GM12878 (cell line): ENCODE measurements around the gene GLS. TPM values are rescaled to one million over a fixed set of nuclear protein-coding genes. Genes with fewer than 3 reads are reported as not detected.

Experiments
- ATAC-seq: fragments of 200-7000 bp; cut with Tn5 transposase; 3 replicates; pipeline ENCODE4 v1.9.1; 2020; ENCODE audit warnings: mild to moderate bottlenecking, moderate library complexity
- BruUV-seq: library from RNA; stranded (reverse); fragments of 400-500 nt; replicated peaks from 2 replicates; lab custom pipeline; 2021; lab: Mats Ljungman, UMichigan
- CTCF ChIA-PET: fragments of 300-600 bp; sonication (Branson Sonifier 250); formaldehyde crosslinking; extraction: SDS; loops from one replicate; lab custom pipeline; 2021; ENCODE audit warnings: inconsistent platforms; lab: Yijun Ruan, JAX
- POLR2A ChIA-PET: fragments of 350-600 bp; formaldehyde crosslinking; extraction: SDS; loops from one replicate; lab custom pipeline; 2021; ENCODE audit warnings: inconsistent platforms; lab: Charles Lee
- RAD21 ChIA-PET: fragments of 300-600 bp; sonication (Branson Sonifier 250); formaldehyde crosslinking; loops from one replicate; lab custom pipeline; 2023; ENCODE audit warnings: antibody characterized with exemption; ENCODE audit not compliant: unreplicated experiment; lab: Charles Lee
- SMC1A ChIA-PET: fragments of 300-600 bp; sonication (Branson Sonifier 250); formaldehyde crosslinking; loops from one replicate; lab custom pipeline; 2023; ENCODE audit not compliant: unreplicated experiment, uncharacterized antibody; lab: Charles Lee
- DNase-seq: peaks from one replicate; pipeline ENCODE4 v3.0.0-alpha.2; 2011; ENCODE audit warnings: low read depth, low spot score
- FAIRE-seq: peaks from 3 replicates; lab custom pipeline; 2011; peaks lifted over from hg19 to GRCh38; lab: Jason Lieb, UNC
- H2AFZ ChIP-seq: 2 replicates; pipeline ENCODE4 v1.6.0; 2011; ENCODE audit warnings: low read depth, low read length, control low read depth; ENCODE audit not compliant: control insufficient read depth
- H3K27ac ChIP-seq: 2 replicates; pipeline ENCODE4 v1.5.1; 2011; ENCODE audit warnings: control low read depth; ENCODE audit not compliant: control insufficient read depth, insufficient read depth
- H3K27me3 ChIP-seq, 2 experiments: replicated peaks in 1 of 2; 2 replicates each; pipeline versions ENCODE4 v1.6.0 to v1.6.1; 2011; ENCODE audit warnings: low read length in 1 of 2; ENCODE audit not compliant: control insufficient read depth in 2 of 2, insufficient read depth in 2 of 2
- H3K36me3 ChIP-seq, 2 experiments: 2 replicates each; pipeline ENCODE4 v1.5.1; 2011; ENCODE audit warnings: low read length in 1 of 2; ENCODE audit not compliant: control insufficient read depth in 2 of 2, insufficient read depth in 2 of 2
- H3K4me1 ChIP-seq: 2 replicates; pipeline ENCODE4 v1.6.1; 2011; ENCODE audit warnings: mild to moderate bottlenecking, low read length, moderate library complexity, mixed read lengths; ENCODE audit not compliant: control insufficient read depth, insufficient read depth
- H3K4me2 ChIP-seq: 2 replicates; pipeline ENCODE4 v1.6.0; 2011; ENCODE audit warnings: control low read depth; ENCODE audit not compliant: control insufficient read depth, insufficient read depth
- H3K4me3 ChIP-seq: fragments of 200-600 bp; sonication (generic); 2 replicates; pipeline ENCODE4 v1.5.1; 2016
- H3K79me2 ChIP-seq: 2 replicates; pipeline ENCODE4 v1.6.0; 2011; ENCODE audit warnings: low read length; ENCODE audit not compliant: control insufficient read depth, insufficient read depth
- H3K9ac ChIP-seq: 2 replicates; pipeline ENCODE4 v1.8.0; 2011; ENCODE audit warnings: low read length, control low read depth, mixed read lengths; ENCODE audit not compliant: control insufficient read depth, insufficient read depth
- H3K9me3 ChIP-seq: replicated peaks from 3 replicates; pipeline ENCODE4 v1.5.1; 2011; ENCODE audit warnings: mild to moderate bottlenecking, low read length; ENCODE audit not compliant: control insufficient read depth, insufficient read depth
- H4K20me1 ChIP-seq: 2 replicates; pipeline ENCODE4 v1.6.0; 2011; ENCODE audit not compliant: control insufficient read depth, insufficient read depth
- ATF7 ChIP-seq: fragments of 450-650 bp; IDR thresholded peaks from 2 replicates; pipeline ENCODE4 v1.6.1; 2016; ENCODE audit warnings: low read depth, mild to moderate bottlenecking
- JUNB ChIP-seq: IDR thresholded peaks from 2 replicates; pipeline ENCODE4 v1.6.1; 2016; ENCODE audit warnings: antibody characterized with exemption, mild to moderate bottlenecking
- MYC ChIP-seq: IDR thresholded peaks from 2 replicates; pipeline ENCODE4 v1.6.1; 2011; ENCODE audit warnings: mild to moderate bottlenecking, low read length, moderate library complexity, inconsistent platforms; ENCODE audit not compliant: insufficient read depth, insufficient replicate concordance, insufficient read length, severe bottlenecking
- NFYA ChIP-seq: IDR thresholded peaks from 2 replicates; pipeline ENCODE4 v1.6.1; 2011; ENCODE audit warnings: low read depth, mild to moderate bottlenecking, low read length, improper control_type of control experiment, borderline replicate concordance
- RBBP5 ChIP-seq: fragments of 200-600 bp; sonication (generic); conservative IDR thresholded peaks from 2 replicates; pipeline ENCODE4 v1.6.1; 2016
- RUNX3 ChIP-seq: IDR thresholded peaks from 2 replicates; pipeline ENCODE4 v1.6.1; 2012; ENCODE audit warnings: low read length, inconsistent platforms
- SP1 ChIP-seq: IDR thresholded peaks from one replicate; pipeline ENCODE4 v1.6.1; 2011; ENCODE audit warnings: low read depth, low read length
- TARDBP ChIP-seq: IDR thresholded peaks from 2 replicates; pipeline ENCODE4 v1.6.1; 2016; ENCODE audit warnings: borderline replicate concordance
- WGBS: methylation state at CpG from one replicate; pipeline ENCODE4 v1.1.6; 2016; ENCODE audit warnings: low lambda C conversion rate; ENCODE audit not compliant: insufficient replicate concordance, insufficient coverage; ENCODE audit errors: missing lambda C conversion rate; 5-methylcytosine and 5-hydroxymethylcytosine counted together
- in situ Hi-C: fragments of 300-500 bp; cut with MboI; formaldehyde crosslinking; loops from 9 replicates; pipeline ENCODE4 v1.14.3; 2018; ENCODE audit warnings: mixed read lengths
- intact Hi-C: fragments of 100-400 bp; cut with micrococcal nuclease; formaldehyde crosslinking; loops from one replicate; pipeline ENCODE4 v1.14.2; 2022; ENCODE audit not compliant: unreplicated experiment
- polyA plus RNA-seq, 11 experiments: library from polyadenylated mRNA; depleted of rRNA in 4 of 11; unstranded in 6 of 11; stranded (reverse) in 5 of 11; fragments of >200 nt; fragmentation: Nextera tagmentation in 4 of 11; fragmentation: Illumina TruSeq in 1 of 11; extraction: Ambion mirVana in 4 of 11; extraction: Trizol in 1 of 11; gene quantifications; 1 replicate in 1 of 11; 2 replicates in 10 of 11; pipeline versions ENCODE4 v1.2.1 to v1.2.3, GENCODE V29; 2011 to 2016; ENCODE audit warnings: inconsistent platforms in 2 of 11, missing spikeins in 2 of 11, low read depth in 1 of 11
- total RNA-seq, 4 experiments: library from RNA; depleted of rRNA in 3 of 4; stranded (reverse); fragments of >200 nt in 3 of 4; fragmentation: Illumina TruSeq in 1 of 4; extraction: Trizol in 1 of 4; gene quantifications; 2 replicates each; pipeline versions ENCODE4 v1.2.1 to v1.2.3, GENCODE V29; 2013 to 2021
- TF ChIP-seq, protein P1 (sequence below), 3 experiments: IDR thresholded peaks in 2 of 3; conservative IDR thresholded peaks in 1 of 3; 2 replicates each; pipeline ENCODE4 v1.5.1; 2011; ENCODE audit warnings: low read depth in 3 of 3, low read length in 3 of 3, mild to moderate bottlenecking in 3 of 3, control low read depth in 2 of 3, moderate library complexity in 2 of 3, inconsistent platforms in 1 of 3, mixed read lengths in 1 of 3; ENCODE audit not compliant: control insufficient read depth in 2 of 3, insufficient read depth in 1 of 3; ENCODE audit errors: extremely low read depth in 1 of 3
- TF ChIP-seq, protein P2 (sequence below): IDR thresholded peaks from 2 replicates; pipeline ENCODE4 v1.6.1; 2012; ENCODE audit warnings: low read length, inconsistent platforms
- TF ChIP-seq, protein P3 (sequence below): IDR thresholded peaks from 2 replicates; pipeline ENCODE4 v1.6.1; 2011; ENCODE audit warnings: low read depth, mild to moderate bottlenecking, low read length, moderate library complexity, borderline replicate concordance; ENCODE audit errors: extremely low read depth
- TF ChIP-seq, protein P4 (sequence below): IDR thresholded peaks from 2 replicates; pipeline ENCODE4 v1.6.1; 2011; ENCODE audit warnings: borderline replicate concordance, low read depth, mild to moderate bottlenecking, moderate library complexity, mixed read lengths, low read length; ENCODE audit not compliant: insufficient read depth; ENCODE audit errors: extremely low read length

GLS gene
- total and polyA plus RNA-seq, 10 of the 15 experiments (the other 5 are each of a cell fraction or from before 2014, with no cell fraction given), result 15.7 to 145 (median 70.8) TPM

DNA sequence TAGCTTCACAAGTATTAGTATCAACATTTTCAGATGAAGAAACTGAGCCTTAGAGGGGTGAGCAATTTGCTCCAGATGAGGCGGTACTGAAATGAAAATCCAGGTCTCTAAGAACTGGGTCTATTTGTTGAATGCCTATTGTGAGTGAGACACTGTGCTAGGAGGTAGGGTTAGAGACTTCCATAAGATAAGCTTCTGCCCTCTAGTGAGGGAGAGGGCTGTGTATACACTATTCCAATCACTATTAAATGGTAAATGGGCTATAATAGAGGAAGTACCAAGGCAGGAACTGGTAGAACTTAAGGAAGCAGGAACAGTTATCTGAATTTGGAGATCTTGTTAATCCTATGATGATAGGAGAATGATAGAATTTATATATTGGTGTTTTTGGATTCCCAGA lies 23.6 kb upstream of the GLS start:
- TF ChIP-seq, protein P1, sequence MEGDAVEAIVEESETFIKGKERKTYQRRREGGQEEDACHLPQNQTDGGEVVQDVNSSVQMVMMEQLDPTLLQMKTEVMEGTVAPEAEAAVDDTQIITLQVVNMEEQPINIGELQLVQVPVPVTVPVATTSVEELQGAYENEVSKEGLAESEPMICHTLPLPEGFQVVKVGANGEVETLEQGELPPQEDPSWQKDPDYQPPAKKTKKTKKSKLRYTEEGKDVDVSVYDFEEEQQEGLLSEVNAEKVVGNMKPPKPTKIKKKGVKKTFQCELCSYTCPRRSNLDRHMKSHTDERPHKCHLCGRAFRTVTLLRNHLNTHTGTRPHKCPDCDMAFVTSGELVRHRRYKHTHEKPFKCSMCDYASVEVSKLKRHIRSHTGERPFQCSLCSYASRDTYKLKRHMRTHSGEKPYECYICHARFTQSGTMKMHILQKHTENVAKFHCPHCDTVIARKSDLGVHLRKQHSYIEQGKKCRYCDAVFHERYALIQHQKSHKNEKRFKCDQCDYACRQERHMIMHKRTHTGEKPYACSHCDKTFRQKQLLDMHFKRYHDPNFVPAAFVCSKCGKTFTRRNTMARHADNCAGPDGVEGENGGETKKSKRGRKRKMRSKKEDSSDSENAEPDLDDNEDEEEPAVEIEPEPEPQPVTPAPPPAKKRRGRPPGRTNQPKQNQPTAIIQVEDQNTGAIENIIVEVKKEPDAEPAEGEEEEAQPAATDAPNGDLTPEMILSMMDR (IDR thresholded peaks at IDR 0.05 in 2 of 3, conservative IDR thresholded peaks at IDR 0.05 in 1 of 3; ENCODE audit: control insufficient read depth in 2 of 3, extremely low read depth in 1 of 3, insufficient read depth in 1 of 3, low read depth in 3 of 3, low read length in 3 of 3), result 0 out of 6 replicates have a peak, but pooled peaks of 1 of the 3 experiments have one; percentile 1
- TF ChIP-seq TARDBP, result no peak
- TF ChIP-seq, all 136 proteins: peak for 1
- FAIRE-seq, result no peak
- intact Hi-C loops (no loop called here), in situ Hi-C loops (no loop called here)
- ATAC-seq, result peak; percentile 50; the same call in 1 of the 3 replicates
- Histone ChIP-seq H3K27ac (no peak overlapping the region), H2AFZ (no peak overlapping the region), H4K20me1 (no peaks in the 10 kb centered on the region), H3K4me3 (no peak overlapping the region), H3K9ac (no peak overlapping the region), H3K4me1 (no peaks in the 10 kb centered on the region), H3K36me3 (no peaks in the 10 kb centered on the region), H3K27me3 (no peaks in the 10 kb centered on the region), H3K4me2 (no peak overlapping the region), H3K9me3 (no peaks in the 10 kb centered on the region), H3K79me2 (no peaks in the 10 kb centered on the region)
- no peak for DNase-seq
- ChIA-PET CTCF (no interaction called here), RAD21 (no interaction called here), SMC1A (interaction anchor here (1.4 kb wide), 1 partner anchor 173 kb away, joined by 3 read pairs; no protein-coding TSS in a partner anchor), POLR2A (no interaction called here)
- 100% methylated on average over 1 of the region's 1 CpG for WGBS
- no TSS peak for BruUV-seq

DNA sequence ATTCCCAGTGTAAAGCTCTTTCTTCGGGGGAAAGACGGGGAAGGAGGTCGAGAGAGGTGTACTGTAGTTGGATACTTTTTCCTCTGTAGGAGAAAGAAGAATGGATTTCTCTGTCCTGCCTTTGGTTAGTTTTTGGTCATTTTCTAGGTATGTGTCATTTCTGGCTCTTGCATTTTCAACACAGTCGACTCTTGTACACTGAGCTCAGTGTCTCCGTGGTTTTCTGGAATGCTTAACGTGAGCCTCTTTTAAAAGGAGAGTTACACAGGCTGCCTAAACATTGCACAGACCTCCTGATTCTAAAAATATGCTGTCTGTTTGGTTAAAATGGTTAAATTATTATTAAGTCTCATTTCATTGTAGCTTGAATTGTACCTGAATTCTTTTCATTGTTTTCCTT lies 21.8 kb upstream of the GLS start:
- ATAC-seq (no peak), FAIRE-seq (no peak), DNase-seq (no peak)
- Histone ChIP-seq H3K4me3 (no peak overlapping the region), H3K4me1 (no peaks in the 10 kb centered on the region), H3K9me3 (no peaks in the 10 kb centered on the region), H3K79me2 (no peaks in the 10 kb centered on the region), H3K27ac (no peak overlapping the region), H2AFZ (no peak overlapping the region), H3K4me2 (no peak overlapping the region), H3K27me3 (no peaks in the 10 kb centered on the region), H3K9ac (no peak overlapping the region), H3K36me3 (no peaks in the 10 kb centered on the region), H4K20me1 (no peaks in the 10 kb centered on the region)
- ChIA-PET SMC1A (interaction anchor here (0.5 to 2.0 kb wide), 2 partner anchors 9 to 11 kb away, joined by 4 to 7 read pairs; no protein-coding TSS in a partner anchor), POLR2A (no interaction called here), RAD21 (interaction anchor here (0.7 kb wide), 1 partner anchor 9 kb away, joined by 4 read pairs; no protein-coding TSS in a partner anchor), CTCF (interaction anchor here (0.6 to 1.0 kb wide), 3 partner anchors 8 to 196 kb away, joined by 3 to 4 read pairs (median 4); no protein-coding TSS in a partner anchor)
- intact Hi-C loops, result no loop called here
- BruUV-seq, result no TSS peak
- in situ Hi-C loops, result no loop called here
- 44% methylated on average over 6 of the region's 6 CpGs for WGBS
- TF ChIP-seq SP1, result no peak
- TF ChIP-seq, protein P2, sequence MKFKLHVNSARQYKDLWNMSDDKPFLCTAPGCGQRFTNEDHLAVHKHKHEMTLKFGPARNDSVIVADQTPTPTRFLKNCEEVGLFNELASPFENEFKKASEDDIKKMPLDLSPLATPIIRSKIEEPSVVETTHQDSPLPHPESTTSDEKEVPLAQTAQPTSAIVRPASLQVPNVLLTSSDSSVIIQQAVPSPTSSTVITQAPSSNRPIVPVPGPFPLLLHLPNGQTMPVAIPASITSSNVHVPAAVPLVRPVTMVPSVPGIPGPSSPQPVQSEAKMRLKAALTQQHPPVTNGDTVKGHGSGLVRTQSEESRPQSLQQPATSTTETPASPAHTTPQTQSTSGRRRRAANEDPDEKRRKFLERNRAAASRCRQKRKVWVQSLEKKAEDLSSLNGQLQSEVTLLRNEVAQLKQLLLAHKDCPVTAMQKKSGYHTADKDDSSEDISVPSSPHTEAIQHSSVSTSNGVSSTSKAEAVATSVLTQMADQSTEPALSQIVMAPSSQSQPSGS, result no peak
- no peak for TF ChIP-seq JUNB
- TF ChIP-seq MYC, result no peak
- TF ChIP-seq, protein P3, sequence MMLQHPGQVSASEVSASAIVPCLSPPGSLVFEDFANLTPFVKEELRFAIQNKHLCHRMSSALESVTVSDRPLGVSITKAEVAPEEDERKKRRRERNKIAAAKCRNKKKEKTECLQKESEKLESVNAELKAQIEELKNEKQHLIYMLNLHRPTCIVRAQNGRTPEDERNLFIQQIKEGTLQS, result no peak
- no peak for TF ChIP-seq RBBP5
- TF ChIP-seq, protein P4, sequence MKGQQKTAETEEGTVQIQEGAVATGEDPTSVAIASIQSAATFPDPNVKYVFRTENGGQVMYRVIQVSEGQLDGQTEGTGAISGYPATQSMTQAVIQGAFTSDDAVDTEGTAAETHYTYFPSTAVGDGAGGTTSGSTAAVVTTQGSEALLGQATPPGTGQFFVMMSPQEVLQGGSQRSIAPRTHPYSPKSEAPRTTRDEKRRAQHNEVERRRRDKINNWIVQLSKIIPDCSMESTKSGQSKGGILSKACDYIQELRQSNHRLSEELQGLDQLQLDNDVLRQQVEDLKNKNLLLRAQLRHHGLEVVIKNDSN, result no peak
- no peak for TF ChIP-seq RUNX3
- no peak for TF ChIP-seq ATF7
- TF ChIP-seq NFYA, result no peak
